Endothelial cell of umbilical vein (primary cell): Measurements from ENCODE around the gene ATP6AP2. TPM values are rescaled to one million over a fixed set of nuclear protein-coding genes. Genes with fewer than 3 reads are reported as not detected.

ENCODE experiments used
- BruUV-seq: library from RNA; stranded (reverse); fragments of 400-500 nt; replicated peaks from 2 replicates; lab custom pipeline; 2021; lab: Mats Ljungman, UMichigan
- CTCF ChIA-PET: fragments of 300-600, 350-600 bp; sonication (Branson Sonifier 250); formaldehyde crosslinking; loops from one replicate; lab custom pipeline; 2021; ENCODE audit warnings: antibody characterized with exemption, inconsistent platforms; lab: Charles Lee
- POLR2A ChIA-PET: fragments of 300-600, 350-600 bp; sonication (Branson Sonifier 250); formaldehyde crosslinking; loops from one replicate; lab custom pipeline; 2021; ENCODE audit warnings: antibody characterized with exemption, inconsistent platforms; lab: Charles Lee
- DNase-seq: peaks from one replicate; pipeline ENCODE4 v3.0.0-alpha.2; 2011; ENCODE audit warnings: low read depth, low spot score
- FAIRE-seq: peaks from 2 replicates; lab custom pipeline; 2011; peaks lifted over from hg19 to GRCh38; lab: Jason Lieb, UNC
- H2AFZ ChIP-seq: 2 replicates; pipeline ENCODE4 v1.6.0; 2012; ENCODE audit warnings: low read depth, low read length, control low read depth, inconsistent platforms
- H3K27ac ChIP-seq: 2 replicates; pipeline ENCODE4 v1.5.1; 2011; ENCODE audit warnings: low read depth, mild to moderate bottlenecking, control low read depth, low read length, moderate library complexity; ENCODE audit not compliant: insufficient read depth
- H3K27me3 ChIP-seq, 2 experiments: 2 replicates each; pipeline versions ENCODE4 v1.6.0 to v1.6.1; 2011; ENCODE audit warnings: low read length in 2 of 2, mixed read lengths in 1 of 2; ENCODE audit not compliant: control insufficient read depth in 2 of 2, insufficient read depth in 2 of 2
- H3K36me3 ChIP-seq, 2 experiments: 2 replicates in 1 of 2; 3 replicates in 1 of 2; pipeline ENCODE4 v1.5.1; 2011; ENCODE audit warnings: low read length in 2 of 2, mild to moderate bottlenecking in 1 of 2, moderate library complexity in 1 of 2; ENCODE audit not compliant: control insufficient read depth in 2 of 2, insufficient read depth in 2 of 2; ENCODE audit errors: extremely low read depth in 1 of 2
- H3K4me1 ChIP-seq: 3 replicates; pipeline ENCODE4 v1.5.1; 2011; ENCODE audit warnings: mild to moderate bottlenecking, low read length; ENCODE audit not compliant: control insufficient read depth, insufficient read depth; ENCODE audit errors: extremely low read depth
- H3K4me2 ChIP-seq: 2 replicates; pipeline ENCODE4 v1.6.1; 2011; ENCODE audit warnings: low read length, control low read depth, mixed read lengths; ENCODE audit not compliant: insufficient read depth
- H3K4me3 ChIP-seq, 3 experiments: fragments of 200-600 bp in 1 of 3; sonication (generic), shearing (Covaris generic) in 1 of 3; replicated peaks in 1 of 3; 2 replicates each; pipeline ENCODE4 v1.5.1; 2011 to 2016; ENCODE audit warnings: control low read depth in 3 of 3, low read length in 3 of 3, mild to moderate bottlenecking in 2 of 3, inconsistent platforms in 1 of 3, low read depth in 1 of 3, moderate library complexity in 1 of 3; ENCODE audit not compliant: insufficient read depth in 1 of 3
- H3K79me2 ChIP-seq: 2 replicates; pipeline ENCODE4 v1.6.0; 2012; ENCODE audit warnings: low read length, inconsistent platforms; ENCODE audit not compliant: control insufficient read depth, insufficient read depth
- H3K9ac ChIP-seq: replicated peaks from 2 replicates; pipeline ENCODE3; 2011; ENCODE audit warnings: low read length, control low read depth; ENCODE audit not compliant: insufficient read depth; ENCODE audit errors: extremely low read depth
- H3K9me1 ChIP-seq: replicated peaks from 3 replicates; pipeline ENCODE4 v1.6.0; 2011; ENCODE audit warnings: mild to moderate bottlenecking, low read length; ENCODE audit not compliant: control insufficient read depth, insufficient read depth; ENCODE audit errors: extremely low read depth
- H3K9me3 ChIP-seq: replicated peaks from 2 replicates; pipeline ENCODE4 v1.5.1; 2012; ENCODE audit warnings: low read length, inconsistent platforms; ENCODE audit not compliant: control insufficient read depth, insufficient read depth
- H4K20me1 ChIP-seq: replicated peaks from 2 replicates; pipeline ENCODE3; 2011; ENCODE audit warnings: mild to moderate bottlenecking, low read length; ENCODE audit not compliant: control insufficient read depth, insufficient read depth; ENCODE audit errors: extremely low read depth
- EZH2 ChIP-seq: IDR thresholded peaks from 2 replicates; pipeline ENCODE4 v1.6.1; 2012; ENCODE audit warnings: borderline replicate concordance, low read depth, mild to moderate bottlenecking, moderate library complexity, low read length, inconsistent platforms; ENCODE audit not compliant: severe bottlenecking
- FOS ChIP-seq: IDR thresholded peaks from 2 replicates; pipeline ENCODE4 v1.6.1; 2011; ENCODE audit warnings: mild to moderate bottlenecking, low read length, moderate library complexity, borderline replicate concordance; ENCODE audit not compliant: insufficient read depth
- GATA2 ChIP-seq: IDR thresholded peaks from 2 replicates; pipeline ENCODE4 v1.7.0; 2011; ENCODE audit warnings: low read depth, mild to moderate bottlenecking, moderate library complexity, mixed read lengths, low read length; ENCODE audit not compliant: insufficient read length, insufficient read depth
- JUN ChIP-seq: IDR thresholded peaks from 2 replicates; pipeline ENCODE4 v1.6.1; 2011; ENCODE audit warnings: borderline replicate concordance, low read depth; ENCODE audit not compliant: insufficient read length, insufficient read depth
- MYC ChIP-seq: IDR thresholded peaks from one replicate; pipeline ENCODE4 v1.6.1; 2011; ENCODE audit warnings: mild to moderate bottlenecking, low read depth, low read length
- POLR2A ChIP-seq: IDR thresholded peaks from 2 replicates; pipeline ENCODE4 v1.6.1; 2012; ENCODE audit warnings: low read depth, mild to moderate bottlenecking, control low read depth, low read length
- POLR2AphosphoS5 ChIP-seq: IDR thresholded peaks from 2 replicates; pipeline ENCODE4 v1.6.1; 2012; ENCODE audit warnings: low read depth, mild to moderate bottlenecking, control low read depth, low read length, moderate library complexity; ENCODE audit not compliant: insufficient read depth
- dilution Hi-C: fragments of 300-500 bp; cut with MboI; formaldehyde crosslinking; loops from one replicate; pipeline ENCODE4 v1.15.0; 2019; ENCODE audit warnings: low sequenced_read_pairs; ENCODE audit not compliant: extremely low pct_ligation_motif_present
- intact Hi-C: fragments of 100-400 bp; cut with micrococcal nuclease; formaldehyde crosslinking; loops from one replicate; pipeline ENCODE4 v1.10.0; 2022
- polyA plus RNA-seq, 4 experiments: library from polyadenylated mRNA; depleted of rRNA in 3 of 4; stranded (reverse) in 3 of 4; unstranded in 1 of 4; fragments of >200 nt; gene quantifications; 2 replicates each; pipeline versions ENCODE4 v1.2.1 to v1.2.3, GENCODE V29; 2011 to 2012; ENCODE audit warnings: missing spikeins in 1 of 4
- total RNA-seq: library from RNA; stranded (reverse); gene quantifications from 2 replicates; pipeline ENCODE4 v1.2.3, GENCODE V29; 2021
- TF ChIP-seq, protein P1 (sequence below), 2 donors: IDR thresholded peaks; 1 replicate in 1 of 2; 2 replicates in 1 of 2; pipeline ENCODE4 v1.5.1; 2011; ENCODE audit warnings: low read length in 2 of 2, mild to moderate bottlenecking in 2 of 2, moderate library complexity in 2 of 2, control low read depth in 1 of 2, inconsistent platforms in 1 of 2, low read depth in 1 of 2; ENCODE audit not compliant: insufficient read depth in 1 of 2; ENCODE audit errors: extremely low read depth in 1 of 2
- TF ChIP-seq, protein P2 (sequence below): IDR thresholded peaks from 2 replicates; pipeline ENCODE4 v1.6.1; 2011; ENCODE audit not compliant: insufficient read depth, insufficient read length

ATP6AP2 gene
- total and polyA plus RNA-seq, 2 donors (not counting 3 experiments of a cell fraction or from before 2014, with no cell fraction given), result 84.6 to 95.9 TPM

DNA sequence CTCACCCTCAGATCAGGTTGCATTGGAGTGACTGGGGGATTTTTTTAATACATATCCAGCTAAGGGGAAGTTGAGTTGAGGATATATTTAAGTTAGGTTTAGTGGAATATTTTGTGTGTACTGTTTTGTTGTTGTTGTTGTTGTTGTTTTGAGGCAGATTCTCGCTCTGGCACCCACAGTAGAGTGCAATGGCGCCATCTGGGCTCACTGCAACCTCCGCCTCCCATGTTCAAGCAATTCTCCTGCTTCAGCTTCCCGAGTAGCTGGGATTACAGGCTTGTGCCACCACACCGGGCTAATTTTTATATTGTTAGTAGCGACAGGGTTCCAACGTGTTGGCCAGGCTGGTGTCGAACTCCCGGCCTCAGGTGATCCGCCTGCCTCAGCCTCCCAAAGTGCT, 38.6 kb upstream of the ATP6AP2 start:
- H3K4me2 ChIP-seq, result no peak overlapping the region
- H2AFZ ChIP-seq, result no peak overlapping the region
- dilution Hi-C loops (no loop called here), intact Hi-C loops (loop anchor here (5.0 kb wide), 1 partner anchor 265 kb away; no protein-coding TSS in a partner anchor)
- ChIA-PET CTCF (no interaction called here), POLR2A (no interaction called here)
- H3K9ac ChIP-seq, result no peak overlapping the region
- H3K4me1 ChIP-seq, result peaks cover 14% of the 10 kb centered on the region
- H3K79me2 ChIP-seq, result no peaks in the 10 kb centered on the region
- H3K4me3 ChIP-seq, result no peak overlapping the region
- H4K20me1 ChIP-seq, result no peaks in the 10 kb centered on the region
- no peak overlapping the region for H3K27ac ChIP-seq
- no peaks in the 10 kb centered on the region for H3K9me1 ChIP-seq
- TF ChIP-seq GATA2 (no peak), POLR2A (no peak), FOS (no peak), EZH2 (no peak), MYC (no peak), JUN (no peak), POLR2AphosphoS5 (no peak)
- TF ChIP-seq, protein P1, sequence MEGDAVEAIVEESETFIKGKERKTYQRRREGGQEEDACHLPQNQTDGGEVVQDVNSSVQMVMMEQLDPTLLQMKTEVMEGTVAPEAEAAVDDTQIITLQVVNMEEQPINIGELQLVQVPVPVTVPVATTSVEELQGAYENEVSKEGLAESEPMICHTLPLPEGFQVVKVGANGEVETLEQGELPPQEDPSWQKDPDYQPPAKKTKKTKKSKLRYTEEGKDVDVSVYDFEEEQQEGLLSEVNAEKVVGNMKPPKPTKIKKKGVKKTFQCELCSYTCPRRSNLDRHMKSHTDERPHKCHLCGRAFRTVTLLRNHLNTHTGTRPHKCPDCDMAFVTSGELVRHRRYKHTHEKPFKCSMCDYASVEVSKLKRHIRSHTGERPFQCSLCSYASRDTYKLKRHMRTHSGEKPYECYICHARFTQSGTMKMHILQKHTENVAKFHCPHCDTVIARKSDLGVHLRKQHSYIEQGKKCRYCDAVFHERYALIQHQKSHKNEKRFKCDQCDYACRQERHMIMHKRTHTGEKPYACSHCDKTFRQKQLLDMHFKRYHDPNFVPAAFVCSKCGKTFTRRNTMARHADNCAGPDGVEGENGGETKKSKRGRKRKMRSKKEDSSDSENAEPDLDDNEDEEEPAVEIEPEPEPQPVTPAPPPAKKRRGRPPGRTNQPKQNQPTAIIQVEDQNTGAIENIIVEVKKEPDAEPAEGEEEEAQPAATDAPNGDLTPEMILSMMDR (IDR thresholded peaks at IDR 0.05; ENCODE audit: extremely low read depth in 1 of 2, insufficient read depth in 1 of 2, low read depth in 1 of 2, low read length in 2 of 2), result no peak
- TF ChIP-seq, protein P2, sequence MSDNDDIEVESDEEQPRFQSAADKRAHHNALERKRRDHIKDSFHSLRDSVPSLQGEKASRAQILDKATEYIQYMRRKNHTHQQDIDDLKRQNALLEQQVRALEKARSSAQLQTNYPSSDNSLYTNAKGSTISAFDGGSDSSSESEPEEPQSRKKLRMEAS, result no peak
- no peak for DNase-seq
- FAIRE-seq, result no peak
- H3K36me3 ChIP-seq, result no peaks in the 10 kb centered on the region
- no peaks in the 10 kb centered on the region for H3K9me3 ChIP-seq
- peaks cover 5 to 17% of the 10 kb centered on the region in 2 experiments for H3K27me3 ChIP-seq
- no TSS peak for BruUV-seq
